Measurements from ENCODE around the gene NBAS. TPM values are rescaled to one million over a fixed set of nuclear protein-coding genes. Genes with fewer than 3 reads are reported as not detected.

The NBAS gene
- total and polyA plus RNA-seq, 10 of the 15 experiments (the other 5 are each of a cell fraction or from before 2014, with no cell fraction given): 4.3 to 32.7 (median 20.8) TPM

- H3K4me2 ChIP-seq (ENCODE audit: control insufficient read depth, insufficient read depth): no peak overlapping the region
- SMC1A ChIA-PET (ENCODE audit: uncharacterized antibody, unreplicated experiment): no interaction called here
- TF ChIP-seq SREBF2 (IDR thresholded peaks at IDR 0.05; ENCODE audit: low read length) (no peak), HSF1 (IDR thresholded peaks at IDR 0.05; ENCODE audit: low read depth, low read length) (no peak), STAT1 (conservative IDR thresholded peaks at IDR 0.05) (no peak), YY1 (IDR thresholded peaks at IDR 0.05; ENCODE audit: low read depth, low read length) (no peak), PAX5 (IDR thresholded peaks at IDR 0.05; ENCODE audit: borderline replicate concordance, low read depth, low read length) (no peak), EZH2 (IDR thresholded peaks at IDR 0.05; ENCODE audit: borderline replicate concordance, control insufficient read depth, low read depth, low read length) (no peak), ATF2 (IDR thresholded peaks at IDR 0.05; ENCODE audit: low read length) (no peak), NR2C2 (IDR thresholded peaks at IDR 0.05; ENCODE audit: borderline replicate concordance, control insufficient read depth, insufficient read length, low read depth) (no peak), CEBPZ (IDR thresholded peaks at IDR 0.05; ENCODE audit: low read depth, low read length) (no peak), CHD4 (IDR thresholded peaks at IDR 0.05) (no peak), SRF (IDR thresholded peaks at IDR 0.05; ENCODE audit: low read depth in 2 of 2, low read length in 2 of 2) (no peak), E4F1 (IDR thresholded peaks at IDR 0.05; ENCODE audit: borderline replicate concordance, partially characterized antibody) (no peak), BACH1 (IDR thresholded peaks at IDR 0.05; ENCODE audit: borderline replicate concordance) (no peak), SMAD5 (IDR thresholded peaks at IDR 0.05; ENCODE audit: low read depth) (no peak), ZSCAN29 (IDR thresholded peaks at IDR 0.05) (no peak), JUNB (IDR thresholded peaks at IDR 0.05) (no peak)
- CTCF ChIA-PET: no interaction called here
- BruUV-seq (replicated peaks): no TSS peak
- no peaks in the 10 kb centered on the region for H3K27me3 ChIP-seq (replicated peaks in 1 of 2; ENCODE audit: control insufficient read depth in 2 of 2, insufficient read depth in 2 of 2, low read length in 1 of 2)
- RAD21 ChIA-PET (ENCODE audit: unreplicated experiment): no interaction called here
- 86% methylated on average over 2 of the region's 2 CpGs for WGBS (ENCODE audit: insufficient coverage, insufficient replicate concordance, low lambda C conversion rate, missing lambda C conversion rate)
- H2AFZ ChIP-seq (ENCODE audit: control insufficient read depth, low read depth, low read length): no peak overlapping the region
- in situ Hi-C loops (cut with MboI) (no loop called here), intact Hi-C loops (cut with micrococcal nuclease; ENCODE audit: unreplicated experiment) (no loop called here)
- H3K27ac ChIP-seq (ENCODE audit: control insufficient read depth, insufficient read depth): no peak overlapping the region
- POLR2A ChIA-PET: no interaction called here
- no peaks in the 10 kb centered on the region for H3K79me2 ChIP-seq (ENCODE audit: control insufficient read depth, insufficient read depth, low read length)
- no peak for DNase-seq (ENCODE audit: low read depth, low spot score)
- no peak overlapping the region for H3K9ac ChIP-seq (ENCODE audit: control insufficient read depth, insufficient read depth, low read length)
- H3K4me3 ChIP-seq: no peak overlapping the region
- H3K9me3 ChIP-seq (replicated peaks; ENCODE audit: control insufficient read depth, insufficient read depth, low read length): no peaks in the 10 kb centered on the region
- no peak for FAIRE-seq
- no peaks in the 10 kb centered on the region for H4K20me1 ChIP-seq (ENCODE audit: control insufficient read depth, insufficient read depth)
- no peak for ATAC-seq
- peaks cover 8% of the 10 kb centered on the region for H3K4me1 ChIP-seq (ENCODE audit: control insufficient read depth, insufficient read depth, low read length)
- H3K36me3 ChIP-seq (ENCODE audit: control insufficient read depth in 2 of 2, insufficient read depth in 2 of 2, low read length in 1 of 2): no peaks in the 10 kb centered on the region; a peak in 2 of 4 replicates
These were observed 16.9 kb downstream of the NBAS start for GRCh38 chr2:15544227-15544626.

All from GM12878 (cell line).